HG03175 (cell line): ENCODE measurements around the gene TENT5C.

ENCODE experiments used
- ATAC-seq: cut with Tn5 transposase; IDR thresholded peaks from one replicate; pipeline ENCODE4 v1.9.1; 2021; ENCODE audit warnings: mild to moderate bottlenecking, moderate library complexity; ENCODE audit not compliant: unreplicated experiment

Gene TENT5C

DNA sequence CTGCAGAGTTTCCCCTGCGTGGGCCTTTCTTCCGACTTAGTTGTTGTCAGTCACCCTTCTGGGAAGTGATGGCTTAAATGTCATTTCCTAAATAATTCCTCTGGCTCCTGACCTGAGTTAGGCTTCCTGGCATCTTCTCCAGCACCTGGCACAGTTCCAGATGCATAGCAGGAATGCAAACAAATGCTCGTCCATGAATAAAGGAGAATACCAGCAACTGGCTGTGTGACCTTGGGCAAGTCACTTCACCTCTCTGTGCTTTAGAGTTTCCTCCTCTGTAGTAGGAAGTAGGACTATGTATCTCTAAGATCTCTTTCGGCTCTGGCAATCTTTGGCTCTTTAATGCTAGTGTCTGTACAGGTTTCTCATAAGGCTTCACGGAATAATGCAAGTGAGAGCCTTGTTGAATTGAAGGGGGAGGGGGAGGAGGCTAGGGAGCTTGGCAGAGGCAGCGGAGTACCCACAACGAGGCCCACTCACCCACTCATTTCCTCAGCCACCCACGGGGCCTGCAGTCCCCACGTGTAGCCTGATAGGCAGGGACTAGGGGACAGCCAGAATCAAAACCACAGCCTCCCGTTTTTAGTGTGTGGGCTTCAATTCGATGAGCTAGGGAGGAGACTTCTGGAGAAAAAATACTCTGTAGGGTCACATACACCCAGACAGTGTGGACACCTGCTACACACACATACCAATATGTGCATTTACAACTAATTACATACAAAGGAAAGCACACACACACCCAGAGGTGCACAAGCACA, 48.1 kb downstream of the TENT5C start:
- ATAC-seq = no peak

DNA sequence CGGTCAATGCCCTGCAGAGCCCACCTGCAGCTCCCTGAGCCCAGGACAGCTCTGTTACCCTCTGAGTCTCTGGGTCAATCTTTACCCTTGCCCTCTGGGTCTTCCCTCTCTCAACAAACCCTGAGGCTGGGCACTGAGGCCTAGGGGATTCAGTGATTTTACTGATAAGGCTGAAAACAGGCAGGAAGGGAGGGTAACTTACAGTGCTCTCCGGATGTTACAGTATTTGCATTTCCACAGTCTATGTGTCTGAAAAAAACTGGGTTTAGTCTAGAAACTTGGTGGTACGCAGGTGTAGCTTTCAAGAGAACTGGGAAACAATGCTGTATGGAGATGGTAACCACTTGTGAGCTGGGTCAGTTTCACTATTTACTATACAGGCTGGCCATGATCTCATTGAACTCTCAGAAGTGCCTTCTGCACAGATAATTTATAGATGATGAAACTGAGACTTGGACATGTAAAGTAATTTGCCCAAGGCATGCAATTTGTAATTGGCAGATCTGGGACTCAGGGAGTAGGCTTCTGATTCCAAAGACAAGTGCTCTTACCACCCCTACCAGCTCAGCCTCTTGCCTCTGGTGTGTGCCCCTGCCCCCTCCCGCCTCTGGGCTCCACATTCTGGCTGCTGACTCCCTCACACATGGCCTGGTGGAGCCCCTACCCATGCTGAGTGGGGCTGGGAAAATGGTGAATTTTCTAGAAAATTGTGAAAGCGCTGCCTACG, 48.8 kb downstream of the TENT5C start:
- ATAC-seq = peak; percentile 86

DNA sequence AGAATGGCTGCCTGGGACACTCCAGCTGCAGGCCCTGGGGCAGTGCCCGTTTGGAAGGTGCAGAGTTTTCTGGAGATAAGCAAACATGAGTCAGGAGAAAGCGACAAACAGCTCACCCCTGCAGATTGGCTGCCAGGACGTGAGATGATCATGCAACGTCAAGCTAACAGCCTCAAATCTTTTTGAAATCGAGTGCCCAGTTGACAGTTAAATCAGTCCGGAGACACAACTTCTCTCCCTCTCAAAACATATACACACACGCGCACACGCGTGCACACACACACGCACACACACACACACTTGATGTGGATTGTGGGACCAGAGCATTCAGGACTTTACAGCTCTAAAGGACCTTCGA, 49.4 kb downstream of the TENT5C start:
- ATAC-seq = no peak

DNA sequence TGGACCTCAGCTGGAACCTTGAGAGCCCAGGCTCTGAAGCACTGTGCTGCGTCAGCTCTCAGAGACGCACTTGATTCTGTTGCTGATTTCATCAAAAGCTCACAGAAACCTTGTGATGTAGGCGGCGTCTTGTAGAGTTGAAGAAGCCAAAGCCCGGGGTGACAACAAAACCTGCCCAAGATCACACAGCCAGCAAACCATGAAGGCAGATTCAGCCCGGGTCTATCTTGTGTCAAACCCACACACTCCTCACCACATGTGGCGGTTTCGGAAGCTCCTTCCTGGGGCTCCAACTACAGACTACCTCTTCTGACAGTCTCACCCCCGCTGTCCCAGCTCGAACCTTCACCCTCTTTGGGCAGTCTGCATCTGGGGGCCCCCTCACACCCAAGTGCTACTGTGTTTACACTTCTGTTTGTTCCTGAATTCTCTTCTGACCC, 50.4 kb downstream of the TENT5C start:
- peak; percentile 45 for ATAC-seq

DNA sequence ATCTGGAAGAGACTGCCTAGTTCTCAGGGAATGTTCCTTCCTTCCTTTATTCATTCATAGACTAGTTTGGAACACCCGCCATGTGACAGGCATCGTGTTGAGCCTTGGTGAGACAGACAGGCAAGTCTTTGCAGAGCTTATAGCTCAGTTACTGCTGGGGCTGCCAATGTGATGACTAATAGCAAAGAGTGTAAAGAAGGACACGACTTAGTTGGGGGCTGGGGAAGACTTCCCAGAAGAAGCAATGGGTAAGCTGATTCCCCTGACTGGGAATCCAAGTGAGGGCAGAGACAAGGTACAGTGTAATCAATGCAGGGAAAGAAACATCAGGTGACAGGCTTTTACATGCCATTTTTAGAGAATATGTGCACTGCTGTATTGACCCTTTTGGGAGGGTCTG, 51.2 kb downstream of the TENT5C start:
- no peak for ATAC-seq

DNA sequence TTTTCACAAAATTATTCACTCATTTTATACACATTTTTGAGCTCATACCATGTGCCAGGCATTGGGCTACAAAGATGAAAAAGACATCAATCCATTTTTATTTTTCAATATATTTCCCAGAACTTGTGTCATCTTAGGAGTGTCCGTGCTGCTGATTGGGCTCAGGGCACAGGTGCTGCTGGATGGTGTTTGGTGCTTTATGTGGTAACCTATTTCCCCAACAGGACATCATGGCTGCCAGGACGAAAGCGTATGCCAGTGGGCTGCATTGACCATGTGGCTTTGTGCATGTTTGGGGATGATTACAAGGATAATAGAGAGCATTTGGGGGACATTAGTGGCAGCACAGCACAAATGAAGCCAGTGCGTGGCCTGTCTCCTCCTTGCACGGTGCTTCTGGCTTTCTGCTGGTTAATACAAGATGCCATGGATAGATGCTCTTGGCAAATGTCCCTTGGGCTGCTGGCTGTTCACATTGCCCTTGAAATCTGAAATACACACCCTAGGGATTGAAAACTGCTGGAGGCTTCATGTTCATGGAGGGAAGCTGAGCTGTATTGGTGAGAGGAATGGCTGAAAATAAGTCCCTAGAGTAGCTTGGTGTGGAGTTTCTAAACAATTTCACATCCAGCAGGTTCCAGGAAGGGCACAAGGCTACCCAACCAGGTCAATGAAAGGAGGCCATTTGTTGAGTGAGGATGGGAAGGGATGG, 52.3 kb downstream of the TENT5C start:
- ATAC-seq = no peak

DNA sequence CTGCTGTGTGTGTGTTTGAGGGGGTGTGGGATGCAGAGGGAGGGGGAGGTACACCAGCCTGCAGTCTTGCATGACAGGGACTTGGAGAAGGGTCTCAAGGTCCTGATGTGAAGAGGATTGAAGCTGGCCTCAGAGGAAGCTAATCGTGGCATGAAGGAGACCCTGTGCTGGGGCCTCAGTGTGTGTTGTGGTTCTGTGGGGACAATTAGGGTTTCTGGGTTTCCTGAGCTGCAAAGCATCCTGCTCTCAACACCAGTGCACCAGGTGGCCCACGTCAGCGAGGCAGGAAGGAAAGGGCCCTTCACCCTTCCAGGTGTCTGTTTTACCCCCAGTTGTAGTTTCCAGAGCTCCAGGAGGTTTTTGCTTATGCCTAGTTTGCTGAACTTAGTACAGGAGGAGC, 52.8 kb downstream of the TENT5C start:
- peak; percentile 17 for ATAC-seq

DNA sequence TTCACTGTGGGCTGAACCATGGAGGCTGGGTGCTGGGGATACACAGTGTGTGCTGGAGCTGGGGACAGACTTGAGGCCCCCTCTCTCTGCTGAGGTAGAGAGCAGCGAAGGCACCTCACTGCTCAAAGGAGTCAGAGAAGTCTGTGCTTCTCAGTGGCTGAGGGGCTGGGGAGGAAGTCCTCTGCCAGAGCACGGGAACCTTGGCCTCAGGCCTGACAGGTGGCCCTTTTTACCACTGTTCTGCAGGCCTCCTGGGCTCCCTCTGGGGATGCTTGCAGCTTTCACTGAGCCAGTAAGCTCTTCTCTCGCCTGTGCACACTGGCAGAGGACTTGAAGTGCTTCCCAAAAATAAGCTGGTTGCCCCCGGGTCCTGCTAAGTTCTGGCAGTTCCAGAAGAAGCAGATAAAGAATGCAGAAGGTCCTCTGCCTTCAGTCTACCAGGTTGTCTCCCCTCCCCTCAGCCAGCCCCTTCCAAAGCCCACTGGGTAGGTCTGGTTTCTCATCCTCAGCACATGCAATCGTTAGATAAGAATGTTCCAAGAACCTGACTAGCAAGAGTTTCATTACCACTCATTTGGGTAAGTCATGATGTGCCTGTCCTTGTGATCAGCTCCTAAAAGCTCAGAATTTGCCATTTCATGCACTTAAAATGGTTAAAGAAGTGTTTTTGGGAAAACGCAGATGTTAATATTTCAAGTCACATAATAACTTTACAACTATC, 53.9 kb downstream of the TENT5C start:
- ATAC-seq = no peak

DNA sequence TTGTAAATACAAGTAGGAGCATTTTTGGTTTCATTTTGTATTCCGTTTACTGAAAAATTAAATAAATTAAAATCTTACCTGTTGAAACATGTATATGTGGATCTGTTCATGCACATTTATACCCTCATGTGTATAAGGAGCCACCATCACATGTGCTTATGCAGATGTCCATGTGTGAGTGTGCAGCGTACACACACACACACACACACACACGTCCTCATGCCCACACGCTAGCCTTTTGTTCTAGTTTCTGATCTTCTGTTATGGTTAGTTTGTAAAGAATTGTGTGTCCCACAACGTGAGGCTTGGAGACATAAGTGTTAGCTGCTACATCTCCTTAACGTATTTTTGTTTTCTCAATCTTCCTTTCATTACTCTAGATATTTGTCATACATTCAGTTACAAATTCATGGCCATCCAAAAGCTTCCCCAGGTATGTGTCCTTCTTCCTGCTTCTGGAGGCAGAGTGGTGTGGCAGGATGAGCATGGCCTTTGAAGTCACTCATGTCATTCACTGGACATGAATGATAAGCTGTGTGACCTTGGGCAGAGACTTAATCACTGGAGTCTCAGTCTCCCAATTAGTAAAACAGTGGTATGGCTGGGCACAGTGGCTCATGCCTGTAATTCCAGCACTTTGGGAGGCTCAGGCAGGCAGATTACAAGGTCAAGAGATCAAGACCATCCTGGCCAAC, 54.6 kb downstream of the TENT5C start:
- no peak for ATAC-seq

DNA sequence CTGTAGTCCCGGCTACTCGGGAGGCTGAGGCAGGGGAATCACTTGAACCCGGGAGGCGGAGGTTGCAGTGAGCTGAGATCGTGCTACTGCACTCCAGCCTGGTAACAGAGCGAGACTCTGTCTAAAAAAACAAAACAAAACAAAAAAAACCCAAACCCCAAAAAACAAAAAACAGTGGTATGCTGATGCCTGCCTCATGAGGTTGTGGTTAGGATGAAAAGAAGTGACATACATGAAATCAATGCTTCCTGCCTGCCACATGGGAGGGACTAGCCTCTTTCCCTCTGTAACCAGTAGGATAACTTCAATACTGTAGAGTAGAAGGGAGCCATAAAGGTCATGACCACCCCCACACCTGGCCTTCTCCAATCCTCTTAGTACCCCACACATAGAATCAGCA, 55.2 kb downstream of the TENT5C start:
- no peak for ATAC-seq

DNA sequence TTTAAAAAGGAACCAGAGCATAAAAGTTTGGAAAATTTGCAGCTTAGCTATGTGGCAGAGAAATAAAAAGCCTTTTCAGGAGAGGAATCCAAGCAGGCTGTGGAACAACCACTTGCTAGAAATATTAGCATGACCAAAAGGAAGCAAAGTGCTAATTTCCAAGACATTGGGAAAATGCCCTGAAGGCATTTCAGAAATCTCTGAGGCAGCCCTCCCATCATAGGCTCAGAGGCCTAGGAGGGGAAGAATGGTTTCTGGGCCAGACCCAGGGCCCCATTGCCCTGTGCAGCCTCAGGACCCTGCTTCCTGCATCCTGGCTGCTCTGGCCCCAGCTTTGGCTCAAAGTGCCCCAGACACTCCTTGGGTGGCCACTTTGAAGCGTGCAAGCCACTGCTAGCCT, 56.8 kb downstream of the TENT5C start:
- no peak for ATAC-seq

DNA sequence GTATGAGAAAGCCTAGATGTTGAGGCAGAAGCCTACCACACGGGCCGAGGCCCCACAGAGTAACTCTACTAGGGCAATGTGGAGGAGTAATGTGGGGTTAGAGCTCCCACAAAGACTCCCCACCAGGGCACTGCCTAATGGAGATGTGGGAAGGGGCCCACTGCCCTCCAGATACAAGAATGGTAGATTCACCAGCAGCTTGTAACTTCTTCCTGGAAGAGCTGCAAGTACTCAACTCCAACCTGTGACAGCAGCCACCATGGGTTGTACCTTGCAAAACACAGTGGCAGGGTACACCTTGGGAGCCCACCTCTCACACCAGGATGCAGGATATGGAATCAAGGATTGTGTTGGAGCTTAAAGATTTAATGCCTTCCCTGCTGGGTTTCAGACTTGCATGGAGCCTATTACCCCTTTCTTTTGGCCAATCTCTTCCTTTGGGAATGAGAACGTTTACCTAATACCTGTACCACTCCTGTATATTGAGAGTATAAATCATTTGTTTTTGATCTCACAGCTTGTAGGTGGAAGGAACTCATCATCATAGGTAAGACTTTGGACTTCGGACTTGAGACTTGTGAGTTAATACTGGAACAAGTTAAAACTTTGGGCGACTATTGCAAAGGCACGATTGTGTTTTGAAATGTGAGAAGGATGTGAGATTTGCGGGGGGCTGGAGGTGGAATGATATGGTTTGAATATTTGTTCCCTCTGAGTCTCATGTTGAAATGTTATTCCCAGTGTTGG, 57.5 kb downstream of the TENT5C start:
- no peak for ATAC-seq

DNA sequence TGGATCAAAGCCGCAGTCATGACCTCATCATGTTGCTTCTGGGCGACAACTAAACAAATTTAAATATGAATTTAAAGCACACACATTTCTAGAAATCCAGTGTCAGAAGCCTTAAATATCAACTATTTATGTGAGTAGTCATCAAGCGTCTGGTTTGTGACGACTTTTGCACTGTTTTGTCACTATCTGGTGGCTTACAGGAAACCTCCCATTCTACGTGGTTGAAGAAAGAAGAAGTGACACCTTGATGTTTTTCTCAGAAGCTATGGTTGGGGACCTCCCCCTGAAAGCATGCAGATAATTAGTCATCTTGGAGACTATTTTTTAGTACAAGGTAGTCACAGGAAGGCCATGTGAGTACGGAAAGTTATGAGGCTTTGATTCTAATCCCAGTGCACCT, 58.5 kb downstream of the TENT5C start:
- peak; percentile 99 for ATAC-seq

DNA sequence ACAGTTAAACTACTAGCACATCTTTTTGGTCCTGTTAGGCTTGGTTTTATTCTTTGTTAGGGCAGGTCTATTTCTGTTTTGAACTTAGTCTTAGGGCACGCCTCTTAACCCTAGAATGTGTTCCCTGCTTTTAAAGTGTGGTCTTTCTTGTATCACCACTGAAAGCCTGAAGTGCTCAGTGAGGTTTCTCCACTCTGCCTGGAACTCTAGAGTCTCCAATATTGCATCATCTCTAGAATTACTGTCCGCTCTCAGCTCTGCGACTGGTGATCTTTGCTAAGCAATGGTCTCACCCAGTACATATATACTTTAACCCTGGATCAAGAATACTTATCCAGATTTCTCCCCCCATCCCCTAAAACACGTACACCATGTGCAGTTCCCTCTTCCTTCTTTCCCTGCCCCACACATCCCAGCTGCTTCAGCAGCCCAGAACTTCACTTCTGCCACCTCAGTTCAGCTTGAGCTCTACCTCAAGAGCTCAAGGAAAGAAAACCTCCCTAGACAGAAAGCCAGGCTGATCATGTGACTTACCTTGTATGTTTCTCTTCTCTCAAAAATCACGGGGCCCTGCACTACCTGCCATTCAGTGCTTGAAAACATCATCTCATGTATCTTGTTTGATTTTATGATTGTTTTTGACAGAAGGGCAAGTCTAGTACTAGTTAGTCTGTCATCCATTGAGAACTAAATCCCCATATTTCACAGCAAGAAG, 59.9 kb downstream of the TENT5C start:
- no peak for ATAC-seq

DNA sequence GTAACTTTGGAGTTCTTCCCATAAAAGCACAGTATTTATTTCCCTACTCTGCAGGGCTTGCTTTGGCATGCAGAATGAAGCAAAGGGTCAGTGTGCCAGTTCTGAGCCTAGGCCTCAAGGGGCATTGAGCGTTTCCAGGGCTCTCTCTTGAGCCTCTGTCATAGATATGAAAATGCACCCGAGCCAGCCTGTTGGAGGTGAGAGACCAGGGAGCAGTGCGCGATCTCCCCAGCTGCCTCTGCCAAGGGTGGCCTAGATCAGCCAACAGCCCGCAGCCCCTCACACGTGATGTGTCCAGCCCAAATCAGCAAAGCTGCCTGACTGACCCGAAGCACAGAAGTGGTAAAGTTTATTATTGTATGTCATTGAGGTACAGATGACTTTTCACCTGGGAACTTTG, 63.7 kb downstream of the TENT5C start:
- ATAC-seq = no peak

DNA sequence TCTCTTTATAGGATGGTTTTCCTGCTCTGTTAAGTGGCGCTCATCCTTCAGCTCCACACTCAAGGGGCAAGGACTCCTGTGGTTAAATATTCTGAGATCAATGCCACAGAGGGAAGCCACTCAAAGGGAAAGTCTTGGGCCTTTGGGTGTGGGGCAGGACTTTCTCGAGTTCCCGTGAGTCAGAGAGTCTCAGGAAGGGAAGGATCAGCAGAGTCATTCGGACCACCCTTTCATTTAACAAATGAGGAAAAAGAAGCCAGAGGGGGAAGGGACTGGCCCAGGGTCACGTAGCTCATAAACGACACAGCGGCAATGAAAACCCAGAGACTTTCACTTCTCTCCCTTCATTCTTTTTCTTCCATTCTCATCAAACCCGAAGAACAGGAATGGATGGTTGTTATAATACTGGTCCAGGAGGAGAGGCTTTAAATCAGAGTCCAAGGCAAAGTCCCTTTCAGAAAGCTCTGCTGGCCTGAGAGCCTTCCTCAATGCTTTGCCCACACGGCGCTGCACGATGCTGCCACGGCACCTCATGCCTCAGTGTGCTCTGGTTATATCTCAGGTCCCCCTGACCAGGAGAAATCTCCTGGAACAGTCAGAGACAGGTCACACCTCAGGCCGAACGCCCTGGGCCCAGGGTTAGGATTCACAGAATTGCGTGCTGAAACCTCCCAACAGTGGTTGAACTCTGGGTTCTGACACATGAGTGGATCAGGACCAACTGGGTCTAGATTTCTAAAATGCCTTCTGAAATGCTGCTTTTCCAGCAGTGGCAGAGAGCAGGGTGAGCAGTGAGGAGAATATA, 65.3 kb downstream of the TENT5C start:
- no peak for ATAC-seq

DNA sequence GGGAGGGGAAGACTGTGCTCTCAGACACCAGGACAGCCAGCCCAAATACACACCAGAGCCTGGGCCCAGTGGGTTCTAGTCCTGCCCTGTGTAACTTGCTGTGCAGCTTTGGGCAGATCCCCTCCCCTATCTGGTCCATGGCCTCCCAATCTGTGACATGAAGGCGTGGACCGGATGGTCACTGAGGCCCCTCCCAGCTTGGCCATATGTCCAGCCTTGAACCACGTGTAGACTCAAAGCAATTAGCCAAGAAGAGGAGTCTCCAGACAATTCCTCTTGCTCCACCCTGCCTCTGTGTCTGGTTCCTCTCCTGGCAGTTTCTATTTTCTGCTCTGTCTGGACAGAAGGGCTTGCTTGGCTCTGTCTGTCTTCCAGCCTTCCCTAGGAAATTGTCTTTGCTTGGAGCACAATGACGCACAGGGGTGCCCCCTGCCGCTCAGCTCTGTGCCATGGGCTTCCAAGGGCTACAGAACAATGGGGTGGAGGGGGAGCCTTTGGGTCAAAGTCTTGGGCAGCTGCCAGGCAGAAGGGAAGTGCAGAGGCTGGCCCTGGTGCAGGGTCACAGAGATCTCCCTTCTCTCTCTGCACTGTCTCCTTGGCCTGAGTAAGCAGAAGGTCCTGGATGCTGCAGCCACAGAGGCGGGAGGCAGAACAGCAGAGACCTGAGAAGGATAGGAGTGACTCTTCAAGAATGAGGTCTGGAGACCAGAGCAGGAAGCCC, 66.1 kb downstream of the TENT5C start:
- ATAC-seq = no peak

DNA sequence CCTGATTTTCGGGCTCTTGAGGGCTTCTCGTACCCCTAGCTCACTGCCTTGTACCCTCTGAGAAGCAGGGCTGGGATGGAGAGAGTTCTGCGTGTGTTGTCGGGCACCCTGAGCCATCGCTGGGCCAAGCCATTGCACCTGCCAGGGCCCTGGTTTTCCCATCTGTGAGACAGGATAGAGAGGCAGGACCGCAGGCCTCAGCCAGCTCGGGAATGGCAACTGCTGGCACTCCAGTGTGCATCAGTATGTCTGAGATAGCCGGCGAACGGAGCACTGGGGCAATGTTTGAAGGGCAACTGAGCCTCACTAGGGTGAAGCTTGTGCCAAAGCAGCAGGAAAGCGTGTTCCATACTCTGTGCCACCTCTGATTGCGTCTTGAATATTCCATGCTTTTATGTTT, 66.9 kb downstream of the TENT5C start:
- ATAC-seq = no peak
